ENCODE data around the gene NABP1. TPM values are rescaled to one million over a fixed set of nuclear protein-coding genes. Genes with fewer than 3 reads are reported as not detected.

The NABP1 gene
- total RNA-seq, 6 experiments from 2014 or later: 95.9 to 121 (median 109) TPM

GRCh38 chr2:191692502-191693115 lies 14.7 kb downstream of the NABP1 start:
- TF ChIP-seq CTCF (IDR thresholded peaks at IDR 0.05): no peak
- Mint-ChIP-seq H3K4me1 (ENCODE audit: low read depth) (peaks cover 87% of the 10 kb centered on the region), H3K4me3 (no peak overlapping the region), H3K36me3 (ENCODE audit: low read depth) (peaks cover 41% of the 10 kb centered on the region), H3K27ac (peak overlapping the region; percentile 50), H3K9me3 (no peaks in the 10 kb centered on the region), H3K27me3 (ENCODE audit: insufficient read depth) (peaks cover 10% of the 10 kb centered on the region)
- DNase-seq: no peak

GRCh38 chr2:191693166-191693565 lies 15.2 kb downstream of the NABP1 start:
- H3K27ac Mint-ChIP-seq: peak overlapping the region; percentile 50
- TF ChIP-seq CTCF (IDR thresholded peaks at IDR 0.05): no peak

GRCh38 chr2:191693778-191694177 lies 15.8 kb downstream of the NABP1 start:
- Mint-ChIP-seq H3K27ac (peak overlapping the region; percentile 50), H3K27me3 (ENCODE audit: insufficient read depth) (peaks cover 10% of the 10 kb centered on the region), H3K4me1 (ENCODE audit: low read depth) (peaks cover 76% of the 10 kb centered on the region), H3K4me3 (0 out of 2 replicates have a peak overlapping the region, but pooled peaks have one; percentile 1), H3K36me3 (ENCODE audit: low read depth) (peaks cover 38% of the 10 kb centered on the region), H3K9me3 (0 out of 2 replicates have a peak, but pooled peaks cover 3% of the 10 kb centered on the region)
- TF ChIP-seq CTCF (IDR thresholded peaks at IDR 0.05): no peak
- DNase-seq: no peak

More at GRCh38 chr2:191693166-191693565, 15.2 kb downstream of the NABP1 start:
- peaks cover 10% of the 10 kb centered on the region for H3K27me3 Mint-ChIP-seq (ENCODE audit: insufficient read depth)
- H3K4me3 Mint-ChIP-seq: no peak overlapping the region
- peaks cover 82% of the 10 kb centered on the region for H3K4me1 Mint-ChIP-seq (ENCODE audit: low read depth)
- peaks cover 40% of the 10 kb centered on the region for H3K36me3 Mint-ChIP-seq (ENCODE audit: low read depth)
- no peaks in the 10 kb centered on the region for H3K9me3 Mint-ChIP-seq
- no peak for DNase-seq

GRCh38 chr2:191696001-191696400 lies 18.1 kb downstream of the NABP1 start:
- Mint-ChIP-seq H3K27ac (peak overlapping the region; percentile 58), H3K27me3 (ENCODE audit: insufficient read depth) (peaks cover 13% of the 10 kb centered on the region), H3K36me3 (ENCODE audit: low read depth) (peaks cover 43% of the 10 kb centered on the region), H3K9me3 (0 out of 2 replicates have a peak, but pooled peaks cover 3% of the 10 kb centered on the region), H3K4me1 (ENCODE audit: low read depth) (peaks cover 58% of the 10 kb centered on the region), H3K4me3 (no peak overlapping the region)
- peak; percentile 79 for DNase-seq
- no peak for TF ChIP-seq CTCF (IDR thresholded peaks at IDR 0.05)

GRCh38 chr2:191696966-191697365 lies 19.0 kb downstream of the NABP1 start:
- no peak for DNase-seq
- H3K4me3 Mint-ChIP-seq: no peak overlapping the region
- H3K9me3 Mint-ChIP-seq: peaks cover 3% of the 10 kb centered on the region; the same call in 1 of the 2 replicates
- peaks cover 16% of the 10 kb centered on the region for H3K27me3 Mint-ChIP-seq (ENCODE audit: insufficient read depth)
- H3K27ac Mint-ChIP-seq: peak overlapping the region; percentile 58; the same call in 1 of the 2 replicates
- peaks cover 51% of the 10 kb centered on the region for H3K36me3 Mint-ChIP-seq (ENCODE audit: low read depth)
- no peak for TF ChIP-seq CTCF (IDR thresholded peaks at IDR 0.05)
- H3K4me1 Mint-ChIP-seq (ENCODE audit: low read depth): peaks cover 57% of the 10 kb centered on the region

All from HFFc6 (cell line).